Lower leg skin (tissue), 3 donors: ENCODE data around the gene FLNB.

Experiments used
- CTCF ChIP-seq, 3 donors: fragments of 450-650 bp; IDR thresholded peaks; one replicate each; pipeline ENCODE4 v1.5.1; 2016; ENCODE audit warnings: antibody characterized with exemption in 3 of 3, mild to moderate bottlenecking in 3 of 3, moderate library complexity in 2 of 3
- POLR2A ChIP-seq, 2 donors: fragments of 450-650 bp; IDR thresholded peaks; one replicate each; pipeline ENCODE4 v1.6.1; 2016 to 2017; ENCODE audit warnings: antibody characterized with exemption in 2 of 2, mild to moderate bottlenecking in 1 of 2, moderate library complexity in 1 of 2

DNA sequence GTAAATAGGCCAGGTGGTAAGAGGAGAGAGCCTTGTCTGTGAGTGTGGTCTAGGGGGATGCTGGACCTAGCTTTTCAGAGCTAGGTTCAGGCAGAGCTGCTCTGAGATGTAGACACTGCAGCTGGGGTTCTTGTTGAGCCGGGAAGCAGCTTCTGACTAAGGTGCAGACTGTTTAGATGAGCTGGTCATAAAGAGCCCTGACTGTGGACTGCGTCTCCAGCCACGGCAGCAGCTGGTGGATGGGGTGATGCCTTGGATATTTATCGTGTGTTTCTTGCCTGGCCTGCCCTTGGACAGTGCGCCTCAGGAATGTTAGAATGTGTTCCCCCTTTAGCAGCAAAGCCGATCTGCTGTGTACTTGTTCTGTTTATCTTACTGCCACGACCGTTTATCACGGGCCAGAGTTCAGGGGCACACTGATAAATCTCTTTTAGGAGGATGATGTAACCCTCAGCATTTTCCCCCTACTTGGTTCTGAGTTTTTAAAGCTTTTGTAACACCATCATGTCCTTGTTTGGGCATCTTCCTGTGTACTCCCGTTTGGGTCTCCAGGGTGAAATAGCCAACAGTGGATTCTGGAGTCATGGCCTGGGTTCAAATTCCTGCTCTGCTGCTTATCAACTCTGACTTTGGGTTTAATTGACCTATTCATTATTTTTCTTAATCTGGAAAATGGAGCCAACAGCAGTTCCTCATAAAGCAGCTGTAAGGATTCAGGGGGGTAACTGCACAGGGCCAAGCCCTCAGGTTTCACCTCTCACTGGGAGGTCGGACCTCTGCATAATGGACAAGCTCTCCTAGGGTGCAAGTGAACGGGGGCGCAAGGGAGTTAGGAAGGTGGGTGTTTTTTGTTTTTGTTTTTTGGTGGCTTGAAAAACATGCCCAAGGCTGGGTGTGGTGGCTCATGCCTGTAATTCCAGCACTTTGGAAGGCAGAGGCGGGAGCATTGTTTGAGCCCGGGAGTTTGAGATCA lies 51.4 kb downstream of the FLNB start:
- TF ChIP-seq CTCF (IDR thresholded peaks at IDR 0.05) = no peak
- no peak for TF ChIP-seq POLR2A (IDR thresholded peaks at IDR 0.05)
